ENCODE measurements around the gene SREK1. TPM values are rescaled to one million over a fixed set of nuclear protein-coding genes. Genes with fewer than 3 reads are reported as not detected.

SREK1 gene
- total and polyA plus RNA-seq, 9 of the 15 experiments (the other 6 are each of a cell fraction or from before 2014, with no cell fraction given) = 40.8 to 128 (median 81.9) TPM

GRCh38 chr5:66164044-66164790, 20.1 kb downstream of the SREK1 start:
- intact Hi-C loops (cut with micrococcal nuclease) = no loop called here
- BruUV-seq (replicated peaks) = no TSS peak
- no peak for ATAC-seq
- Histone ChIP-seq H3K36me3 (ENCODE audit: control insufficient read depth, insufficient read depth, low read length) (peaks cover 98% of the 10 kb centered on the region), H2AFZ (ENCODE audit: low read depth, low read length) (no peak overlapping the region), H3K4me3 (no peak overlapping the region), H3K27me3 (ENCODE audit: control insufficient read depth in 2 of 2, insufficient read depth in 2 of 2, low read length in 2 of 2) (no peaks in the 10 kb centered on the region), H3K9ac (ENCODE audit: insufficient read depth in 1 of 2, low read depth in 2 of 2, low read length in 2 of 2) (no peak overlapping the region), H3K27ac (ENCODE audit: extremely low read depth, low read depth, low read length) (no peak overlapping the region), H3K9me1 (ENCODE audit: control insufficient read depth, insufficient read depth, low read length) (no peaks in the 10 kb centered on the region), H3K4me2 (ENCODE audit: insufficient read depth, low read length) (no peak overlapping the region), H3K79me2 (ENCODE audit: control insufficient read depth, insufficient read depth, low read length) (peaks cover 14% of the 10 kb centered on the region; the same call in 2 of the 3 replicates), H3K4me1 (replicated peaks in 1 of 2; ENCODE audit: control insufficient read depth in 2 of 2, insufficient read depth in 2 of 2, low read length in 2 of 2) (no peaks in the 10 kb centered on the region), H3K9me3 (replicated peaks; ENCODE audit: control insufficient read depth, insufficient read depth, low read depth, low read length) (no peaks in the 10 kb centered on the region), H4K20me1 (replicated peaks; ENCODE audit: control insufficient read depth, insufficient read depth, low read length) (no peaks in the 10 kb centered on the region)
- FAIRE-seq = no peak
- TF ChIP-seq MAFG (tag; conservative IDR thresholded peaks at IDR 0.05) (0 out of 2 replicates have a peak, but pooled peaks have one; percentile 16), CXXC5 (CRISPR knock-in tag; IDR thresholded peaks at IDR 0.05) (no peak), ZNF316 (IDR thresholded peaks at IDR 0.05) (peak; percentile 48)
- WGBS (ENCODE audit: insufficient coverage, low coverage, missing lambda C conversion rate) = 93% methylated on average over 8 of the region's 8 CpGs
- no peak for DNase-seq (ENCODE audit: extremely low read depth in 1 of 4, low spot score in 3 of 4)
- POLR2A ChIA-PET = interaction anchor here (1.3 to 3.7 kb wide), 3 partner anchors 10 to 20 kb away, joined by 4 to 16 read pairs (median 6); partner anchors contain the start of gene SREK1
- CTCF ChIA-PET (ENCODE audit: low intra/inter-chr PET ratio) = no interaction called here
- in situ Hi-C loops (cut with MboI) = no loop called here

GRCh38 chr5:66168226-66168625, 24.1 kb downstream of the SREK1 start:
- Histone ChIP-seq H3K36me3 (ENCODE audit: control insufficient read depth, insufficient read depth, low read length) (peaks cover 93% of the 10 kb centered on the region), H2AFZ (ENCODE audit: low read depth, low read length) (no peak overlapping the region), H3K4me1 (replicated peaks in 1 of 2; ENCODE audit: control insufficient read depth in 2 of 2, insufficient read depth in 2 of 2, low read length in 2 of 2) (no peaks in the 10 kb centered on the region), H3K4me3 (no peak overlapping the region), H3K9me1 (ENCODE audit: control insufficient read depth, insufficient read depth, low read length) (no peaks in the 10 kb centered on the region), H3K27ac (ENCODE audit: extremely low read depth, low read depth, low read length) (no peak overlapping the region), H3K9ac (ENCODE audit: insufficient read depth in 1 of 2, low read depth in 2 of 2, low read length in 2 of 2) (no peak overlapping the region), H3K9me3 (replicated peaks; ENCODE audit: control insufficient read depth, insufficient read depth, low read depth, low read length) (no peaks in the 10 kb centered on the region), H3K27me3 (ENCODE audit: control insufficient read depth in 2 of 2, insufficient read depth in 2 of 2, low read length in 2 of 2) (no peaks in the 10 kb centered on the region), H4K20me1 (replicated peaks; ENCODE audit: control insufficient read depth, insufficient read depth, low read length) (no peaks in the 10 kb centered on the region), H3K79me2 (ENCODE audit: control insufficient read depth, insufficient read depth, low read length) (peaks cover 9% of the 10 kb centered on the region; the same call in 2 of the 3 replicates), H3K4me2 (ENCODE audit: insufficient read depth, low read length) (no peak overlapping the region)
- FAIRE-seq = no peak
- no TSS peak for BruUV-seq (replicated peaks)
- in situ Hi-C loops (cut with MboI) (no loop called here), intact Hi-C loops (cut with micrococcal nuclease) (no loop called here)
- ATAC-seq = no peak
- 95% methylated on average over 4 of the region's 4 CpGs for WGBS (ENCODE audit: insufficient coverage, low coverage, missing lambda C conversion rate)
- TF ChIP-seq ZNF121 (CRISPR knock-in tag; conservative IDR thresholded peaks at IDR 0.05) = peak; percentile 73; the same call in 1 of the 2 replicates
- TF ChIP-seq CHCHD3 (CRISPR knock-in tag; IDR thresholded peaks at IDR 0.05) = no peak
- ChIA-PET POLR2A (interaction anchor here (0.7 to 1.5 kb wide), 4 partner anchors 11 to 1482 kb away, joined by 3 read pairs; no protein-coding TSS in a partner anchor), CTCF (ENCODE audit: low intra/inter-chr PET ratio) (no interaction called here)
- DNase-seq (ENCODE audit: extremely low read depth in 1 of 4, low spot score in 3 of 4) = no peak
